Progenitor cell of endocrine pancreas (in vitro differentiated cells): ENCODE results near the gene EGFR. TPM values are rescaled to one million over a fixed set of nuclear protein-coding genes. Genes with fewer than 3 reads are reported as not detected.

Source experiments
- DNase-seq: peaks from one replicate; pipeline ENCODE4 v3.0.0; 2021; ENCODE audit warnings: low spot score; ENCODE audit not compliant: unreplicated experiment
- H3K27ac Mint-ChIP-seq: 2 replicates; pipeline ENCODE4 v1.8.0; 2021; ENCODE audit warnings: mild to moderate bottlenecking, moderate library complexity, mixed read lengths
- H3K27me3 Mint-ChIP-seq: 2 replicates; pipeline ENCODE4 v1.8.0; 2021; ENCODE audit warnings: mixed read lengths
- H3K36me3 Mint-ChIP-seq: 2 replicates; pipeline ENCODE4 v1.8.0; 2022; ENCODE audit warnings: mixed read lengths; ENCODE audit not compliant: insufficient read depth
- H3K4me1 Mint-ChIP-seq: 2 replicates; pipeline ENCODE4 v1.8.0; 2021; ENCODE audit warnings: low read depth, mixed read lengths
- H3K4me3 Mint-ChIP-seq: 2 replicates; pipeline ENCODE4 v1.8.0; 2021; ENCODE audit warnings: low read depth, mild to moderate bottlenecking, moderate library complexity, mixed read lengths
- H3K9me3 Mint-ChIP-seq: 2 replicates; pipeline ENCODE4 v1.8.0; 2021; ENCODE audit warnings: low read depth, mixed read lengths
- CTCF ChIP-seq: fragments of 200-600 bp; sonication (generic); IDR thresholded peaks from one replicate; pipeline ENCODE4 v1.5.0; 2021; ENCODE audit warnings: antibody characterized with exemption, mild to moderate bottlenecking; ENCODE audit not compliant: unreplicated experiment
- total RNA-seq: library from RNA; stranded (reverse); gene quantifications from 2 replicates; pipeline ENCODE4 v1.2.1, GENCODE V29; 2021

The EGFR gene
- total RNA-seq, 1 donor from 2014 or later: 43.8 TPM

- DNase-seq: no peak
- TF ChIP-seq CTCF: no peak
- Mint-ChIP-seq H3K4me3 (no peak overlapping the region), H3K36me3 (peaks cover 20% of the 10 kb centered on the region), H3K4me1 (peaks cover 34% of the 10 kb centered on the region), H3K27me3 (no peaks in the 10 kb centered on the region), H3K9me3 (no peaks in the 10 kb centered on the region), H3K27ac (no peak overlapping the region)
Measured at GRCh38 chr7:55178863-55179773, 160.3 kb downstream of the EGFR start.

- H3K27me3 Mint-ChIP-seq: no peaks in the 10 kb centered on the region
- H3K4me3 Mint-ChIP-seq: no peak overlapping the region
- peaks cover 34% of the 10 kb centered on the region for H3K4me1 Mint-ChIP-seq
- peaks cover 24% of the 10 kb centered on the region for H3K36me3 Mint-ChIP-seq
- no peak overlapping the region for H3K27ac Mint-ChIP-seq
- TF ChIP-seq CTCF: no peak
- H3K9me3 Mint-ChIP-seq: no peaks in the 10 kb centered on the region
- no peak for DNase-seq
Measured at GRCh38 chr7:55179931-55180682, 161.3 kb downstream of the EGFR start.

GRCh38 chr7:55180963-55181542, 162.2 kb downstream of the EGFR start:
- Mint-ChIP-seq H3K9me3 (no peaks in the 10 kb centered on the region), H3K27ac (peak overlapping the region; percentile 88), H3K4me3 (no peak overlapping the region), H3K4me1 (peaks cover 34% of the 10 kb centered on the region), H3K27me3 (no peaks in the 10 kb centered on the region), H3K36me3 (peaks cover 26% of the 10 kb centered on the region)
- DNase-seq: no peak
- peak; percentile 40 for TF ChIP-seq CTCF

- Mint-ChIP-seq H3K4me1 (peaks cover 40% of the 10 kb centered on the region), H3K27me3 (no peaks in the 10 kb centered on the region), H3K27ac (peak overlapping the region; percentile 46), H3K36me3 (peaks cover 27% of the 10 kb centered on the region), H3K4me3 (no peak overlapping the region), H3K9me3 (no peaks in the 10 kb centered on the region)
- TF ChIP-seq CTCF: no peak
- no peak for DNase-seq
Measured at GRCh38 chr7:55181762-55182161, 162.9 kb downstream of the EGFR start.

- no peaks in the 10 kb centered on the region for H3K27me3 Mint-ChIP-seq
- TF ChIP-seq CTCF: no peak
- no peak for DNase-seq
- peaks cover 44% of the 10 kb centered on the region for H3K4me1 Mint-ChIP-seq
- no peak overlapping the region for H3K27ac Mint-ChIP-seq
- peaks cover 20% of the 10 kb centered on the region for H3K36me3 Mint-ChIP-seq
- no peak overlapping the region for H3K4me3 Mint-ChIP-seq
- no peaks in the 10 kb centered on the region for H3K9me3 Mint-ChIP-seq
Measured at GRCh38 chr7:55183897-55184296, 165.1 kb downstream of the EGFR start.
